GM18517 (cell line): Measurements from ENCODE around the gene PUSL1.

Source experiments
- ATAC-seq: cut with Tn5 transposase; IDR thresholded peaks from one replicate; pipeline ENCODE4 v1.9.1; 2021; ENCODE audit warnings: mild to moderate bottlenecking, moderate library complexity; ENCODE audit not compliant: unreplicated experiment

Gene PUSL1

GRCh38 chr1:1335792-1336248, 27.4 kb downstream of the PUSL1 start:
- ATAC-seq: no peak

GRCh38 chr1:1336446-1336845, 28.0 kb downstream of the PUSL1 start:
- ATAC-seq: no peak

- no peak for ATAC-seq
Measured at GRCh38 chr1:1336931-1337792, 28.8 kb downstream of the PUSL1 start.

GRCh38 chr1:1337793-1338147, 29.4 kb downstream of the PUSL1 start:
- no peak for ATAC-seq

GRCh38 chr1:1338278-1338677, 29.9 kb downstream of the PUSL1 start:
- no peak for ATAC-seq

GRCh38 chr1:1340185-1340584, 31.8 kb downstream of the PUSL1 start:
- no peak for ATAC-seq

GRCh38 chr1:1340791-1341548, 32.6 kb downstream of the PUSL1 start:
- ATAC-seq: no peak

GRCh38 chr1:1341549-1342021, 33.2 kb downstream of the PUSL1 start:
- no peak for ATAC-seq

GRCh38 chr1:1342061-1342562, 33.7 kb downstream of the PUSL1 start:
- no peak for ATAC-seq

GRCh38 chr1:1342584-1343115, 34.3 kb downstream of the PUSL1 start:
- no peak for ATAC-seq

- ATAC-seq: no peak
Measured at GRCh38 chr1:1343811-1344421, 35.5 kb downstream of the PUSL1 start.

GRCh38 chr1:1344655-1345361, 36.4 kb downstream of the PUSL1 start:
- ATAC-seq: no peak

- ATAC-seq: no peak
Measured at GRCh38 chr1:1345384-1345783, 37.0 kb downstream of the PUSL1 start.

GRCh38 chr1:1345860-1346500, 37.6 kb downstream of the PUSL1 start:
- no peak for ATAC-seq

- ATAC-seq: no peak
Measured at GRCh38 chr1:1346501-1346890, 38.1 kb downstream of the PUSL1 start.

GRCh38 chr1:1347026-1347595, 38.7 kb downstream of the PUSL1 start:
- no peak for ATAC-seq

GRCh38 chr1:1347663-1348419, 39.4 kb downstream of the PUSL1 start:
- no peak for ATAC-seq

GRCh38 chr1:1348420-1349255, 40.2 kb downstream of the PUSL1 start:
- no peak for ATAC-seq
